ENCODE data around the gene BNC2. TPM values are rescaled to one million over a fixed set of nuclear protein-coding genes. Genes with fewer than 3 reads are reported as not detected.

BNC2 gene
- total RNA-seq, 1 donor = 2.5 TPM

DNA sequence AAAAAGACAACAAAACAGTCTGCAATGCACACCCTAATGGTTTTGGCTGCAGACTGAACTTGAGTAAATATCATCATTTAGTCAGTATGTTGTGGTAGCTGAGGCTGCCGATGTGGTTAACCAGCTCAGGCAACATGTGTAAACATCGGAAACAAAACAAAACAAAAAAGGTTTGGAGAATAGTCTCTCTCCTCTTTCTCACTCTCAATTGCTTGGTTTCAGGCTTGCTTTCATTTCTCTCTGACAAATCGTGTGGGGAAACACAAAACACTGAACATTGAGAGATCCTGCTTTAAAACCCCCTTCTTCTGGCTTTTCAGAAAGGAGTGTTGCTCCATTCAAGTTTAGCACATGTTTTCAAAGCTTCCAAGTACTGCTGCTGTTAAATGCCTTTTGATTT is 453.3 kb downstream of the BNC2 start:
- H3K27me3 ChIP-seq (ENCODE audit: insufficient read depth, low read length) = no peaks in the 10 kb centered on the region
- H3K4me1 ChIP-seq (ENCODE audit: insufficient read depth, low read length) = peaks cover 6% of the 10 kb centered on the region
- H3K4me3 ChIP-seq (ENCODE audit: low read length) = no peak overlapping the region
- H3K9me3 ChIP-seq (ENCODE audit: low read depth, low read length) = no peaks in the 10 kb centered on the region

DNA sequence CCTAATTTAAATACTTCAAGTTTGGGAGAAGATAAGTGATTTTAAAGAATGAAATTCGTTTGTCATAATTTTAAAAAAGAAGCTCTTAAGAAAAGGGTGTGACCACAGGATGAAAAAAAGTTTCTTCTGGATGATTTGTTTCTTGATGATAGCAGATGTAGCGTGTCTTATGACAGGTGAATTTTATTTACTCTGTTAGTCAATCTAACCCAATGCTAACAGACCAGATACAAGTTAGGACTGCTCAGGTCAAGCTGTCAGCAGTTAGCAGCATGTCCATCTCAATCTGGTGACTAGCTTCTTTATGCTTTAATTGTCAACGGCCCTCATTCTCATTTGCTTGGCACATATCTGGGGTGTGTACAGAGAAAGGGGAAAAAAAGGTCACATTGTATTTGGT is 456.0 kb downstream of the BNC2 start:
- Histone ChIP-seq H3K4me1 (ENCODE audit: insufficient read depth, low read length) (peaks cover 6% of the 10 kb centered on the region), H3K4me3 (ENCODE audit: low read length) (no peak overlapping the region), H3K27me3 (ENCODE audit: insufficient read depth, low read length) (no peaks in the 10 kb centered on the region), H3K9me3 (ENCODE audit: low read depth, low read length) (no peaks in the 10 kb centered on the region)

DNA sequence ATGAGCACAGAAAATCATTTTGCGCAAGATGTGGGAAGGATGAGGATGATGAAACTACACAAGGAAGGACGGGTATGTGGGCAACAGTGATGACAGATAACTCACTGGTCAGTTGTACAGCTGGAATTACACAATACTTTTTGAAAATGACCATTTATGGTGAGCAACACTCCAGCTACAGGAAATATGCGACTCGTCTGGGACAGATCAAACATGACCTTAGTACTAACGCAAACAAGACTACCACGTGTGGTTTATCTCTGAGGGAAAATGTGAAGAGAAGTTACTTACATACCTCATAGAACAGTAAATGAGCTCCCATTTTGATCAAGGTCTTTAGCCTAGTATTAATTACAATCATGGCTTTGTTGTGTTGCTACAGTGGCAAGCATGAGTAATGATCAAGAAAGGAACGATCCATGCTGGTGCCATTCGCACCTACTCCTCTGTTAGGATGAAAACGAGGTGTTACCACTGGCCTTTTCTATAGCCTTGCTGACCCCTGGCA is 456.9 kb downstream of the BNC2 start:
- no peaks in the 10 kb centered on the region for H3K27me3 ChIP-seq (ENCODE audit: insufficient read depth, low read length)
- no peak overlapping the region for H3K4me3 ChIP-seq (ENCODE audit: low read length)
- H3K4me1 ChIP-seq (ENCODE audit: insufficient read depth, low read length) = peaks cover 6% of the 10 kb centered on the region
- no peaks in the 10 kb centered on the region for H3K9me3 ChIP-seq (ENCODE audit: low read depth, low read length)

DNA sequence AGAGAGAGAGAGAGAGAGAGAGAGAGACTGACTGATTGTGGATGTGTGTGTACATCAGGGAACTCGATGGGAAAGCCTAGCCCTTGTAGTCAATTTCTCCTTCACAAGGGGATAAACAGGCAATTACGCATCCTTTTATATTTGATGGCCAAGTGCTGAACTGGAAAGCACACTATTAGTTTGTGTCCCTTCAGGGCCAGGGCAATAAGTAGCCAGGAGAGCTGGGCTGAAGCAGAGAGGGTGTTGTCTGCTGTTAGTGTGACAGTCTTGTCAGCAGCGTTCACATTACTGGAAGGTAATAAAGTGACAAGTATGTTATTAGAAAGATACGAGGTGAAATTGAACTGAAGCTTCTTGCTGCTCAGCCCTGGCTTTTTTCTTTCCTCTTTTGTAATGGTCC is 457.7 kb downstream of the BNC2 start:
- H3K27me3 ChIP-seq (ENCODE audit: insufficient read depth, low read length) = no peaks in the 10 kb centered on the region
- H3K9me3 ChIP-seq (ENCODE audit: low read depth, low read length) = no peaks in the 10 kb centered on the region
- no peak overlapping the region for H3K4me3 ChIP-seq (ENCODE audit: low read length)
- peaks cover 6% of the 10 kb centered on the region for H3K4me1 ChIP-seq (ENCODE audit: insufficient read depth, low read length)

DNA sequence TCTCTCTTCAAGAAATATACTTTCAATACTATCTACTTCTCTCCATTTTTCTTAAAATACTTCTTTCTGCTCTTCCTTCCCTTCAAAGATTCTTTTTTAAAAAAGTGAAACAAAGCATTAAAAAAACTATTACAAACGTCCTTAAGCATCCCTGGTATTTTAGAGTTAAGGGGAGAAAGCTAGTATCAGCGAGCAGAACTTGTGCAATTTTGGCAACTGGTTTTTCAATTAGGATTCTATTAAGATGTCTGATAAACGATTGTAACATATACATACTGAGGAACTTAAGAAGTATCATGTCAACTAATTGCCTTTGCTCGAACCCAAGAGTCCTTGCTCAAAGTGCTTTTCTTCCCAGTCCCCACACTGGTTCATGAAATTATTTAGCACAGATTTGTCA is 459.2 kb downstream of the BNC2 start:
- Histone ChIP-seq H3K4me3 (ENCODE audit: low read length) (no peak overlapping the region), H3K9me3 (ENCODE audit: low read depth, low read length) (no peaks in the 10 kb centered on the region), H3K4me1 (ENCODE audit: insufficient read depth, low read length) (peaks cover 6% of the 10 kb centered on the region), H3K27me3 (ENCODE audit: insufficient read depth, low read length) (no peaks in the 10 kb centered on the region)

DNA sequence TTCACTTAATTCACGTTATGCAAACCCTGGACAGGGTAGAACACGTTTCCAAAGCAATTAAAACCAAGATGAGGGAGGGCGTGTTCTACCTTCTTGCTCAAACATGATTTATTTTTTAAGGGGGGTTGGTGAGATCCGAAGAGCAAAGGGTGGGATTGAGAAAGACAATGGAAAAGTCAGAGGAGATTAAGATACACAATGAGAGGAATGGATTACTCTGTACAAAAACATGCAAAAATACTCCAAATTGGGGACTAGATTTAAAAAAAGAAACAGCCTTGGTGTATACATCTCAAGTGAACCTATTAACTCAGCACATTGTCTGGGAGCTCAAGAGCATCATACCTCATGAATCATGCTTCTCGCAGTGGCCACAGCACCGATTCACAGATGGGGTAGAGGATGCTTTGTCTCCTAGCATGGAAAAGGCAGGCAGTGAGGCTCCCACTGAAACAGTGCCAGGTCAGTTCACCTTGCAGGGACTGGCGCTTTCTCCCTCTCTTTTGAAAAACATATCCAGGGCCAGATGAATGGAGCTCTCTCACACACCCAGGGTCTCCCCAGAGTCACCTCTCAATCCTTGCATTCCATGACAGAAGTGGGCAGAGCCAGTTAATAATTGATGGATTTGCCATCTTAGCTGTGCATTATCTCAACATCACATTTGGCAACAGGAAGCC is 459.7 kb downstream of the BNC2 start:
- no peak overlapping the region for H3K4me3 ChIP-seq (ENCODE audit: low read length)
- no peaks in the 10 kb centered on the region for H3K9me3 ChIP-seq (ENCODE audit: low read depth, low read length)
- H3K4me1 ChIP-seq (ENCODE audit: insufficient read depth, low read length) = peaks cover 6% of the 10 kb centered on the region
- no peaks in the 10 kb centered on the region for H3K27me3 ChIP-seq (ENCODE audit: insufficient read depth, low read length)

DNA sequence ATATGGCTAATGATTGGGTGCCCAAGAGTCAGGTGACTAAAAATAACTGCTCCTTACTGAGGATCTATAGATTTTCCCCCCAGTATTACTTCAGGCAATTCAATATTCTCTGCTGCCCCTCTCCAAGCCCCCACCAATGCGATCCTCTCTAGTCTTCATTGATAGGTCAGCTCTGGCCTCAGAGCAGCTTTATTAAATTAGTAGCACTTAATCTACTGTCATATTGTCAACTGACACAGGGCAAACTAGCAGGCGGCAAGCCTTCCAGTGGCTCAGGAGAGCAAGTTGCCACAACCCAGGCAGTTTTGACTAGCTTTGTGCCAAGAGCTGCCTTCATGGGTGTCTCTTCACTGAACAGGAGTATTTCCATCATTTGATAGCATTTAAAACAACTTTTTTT is 462.9 kb downstream of the BNC2 start:
- H3K4me3 ChIP-seq (ENCODE audit: low read length) = no peak overlapping the region

DNA sequence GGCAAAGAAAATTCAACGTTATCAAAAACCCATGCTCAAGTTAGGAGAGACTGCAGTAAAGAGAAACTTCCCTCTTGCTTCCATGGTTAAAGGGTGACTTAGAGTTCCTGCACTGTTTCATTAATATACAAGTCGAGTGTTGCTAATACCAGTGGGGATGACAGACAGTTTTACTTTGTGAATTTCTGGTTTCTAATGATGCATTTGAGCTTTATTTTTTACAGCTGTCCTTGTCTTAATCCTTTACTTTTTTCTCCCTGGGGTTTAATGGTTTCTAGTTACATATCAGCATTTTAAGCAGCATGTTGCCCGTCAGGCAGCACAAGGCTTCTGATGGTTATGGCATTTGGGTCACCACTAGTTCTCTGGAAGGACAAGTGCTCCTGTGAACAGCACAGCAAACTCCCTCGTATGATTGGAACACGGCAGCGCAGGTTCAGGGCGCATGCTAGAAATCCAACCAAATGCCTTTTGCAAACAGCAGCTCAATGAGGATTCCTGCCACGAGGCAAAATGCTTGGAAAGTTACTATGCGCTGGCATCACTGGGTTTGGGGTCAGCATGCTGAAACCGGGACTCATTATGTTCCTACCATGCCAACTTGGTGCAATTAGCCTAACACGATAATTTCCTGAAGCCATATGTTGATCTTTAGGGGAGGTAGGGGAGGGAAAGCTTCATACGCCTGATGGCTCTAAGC is 463.8 kb downstream of the BNC2 start:
- H3K27me3 ChIP-seq (ENCODE audit: insufficient read depth, low read length) = no peaks in the 10 kb centered on the region
- H3K9me3 ChIP-seq (ENCODE audit: low read depth, low read length) = no peaks in the 10 kb centered on the region
- H3K4me1 ChIP-seq (ENCODE audit: insufficient read depth, low read length) = no peaks in the 10 kb centered on the region
- no peak overlapping the region for H3K4me3 ChIP-seq (ENCODE audit: low read length)

More for the DNA sequence above, 462.9 kb downstream of the BNC2 start:
- no peaks in the 10 kb centered on the region for H3K27me3 ChIP-seq (ENCODE audit: insufficient read depth, low read length)
- no peaks in the 10 kb centered on the region for H3K9me3 ChIP-seq (ENCODE audit: low read depth, low read length)
- H3K4me1 ChIP-seq (ENCODE audit: insufficient read depth, low read length) = no peaks in the 10 kb centered on the region

DNA sequence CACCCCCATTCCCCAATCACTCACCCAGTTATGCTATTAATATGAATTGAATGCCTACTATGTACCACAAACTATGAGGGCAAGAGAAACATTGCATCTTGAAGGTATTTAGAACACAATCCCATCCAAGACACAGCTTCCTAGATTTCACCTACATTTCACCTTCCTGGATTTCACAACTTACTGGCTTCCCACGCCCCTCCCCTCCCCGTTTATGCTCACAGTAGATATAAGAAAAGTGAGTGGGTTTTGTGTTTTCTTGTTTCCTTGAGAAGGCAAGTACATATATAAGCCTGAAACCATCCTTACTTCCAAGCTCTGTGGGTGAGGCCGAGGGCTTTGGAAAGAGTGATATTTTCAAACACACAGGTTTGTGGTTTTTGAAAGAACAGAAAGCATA is 465.0 kb downstream of the BNC2 start:
- no peak overlapping the region for H3K4me3 ChIP-seq (ENCODE audit: low read length)
- no peaks in the 10 kb centered on the region for H3K27me3 ChIP-seq (ENCODE audit: insufficient read depth, low read length)
- no peaks in the 10 kb centered on the region for H3K4me1 ChIP-seq (ENCODE audit: insufficient read depth, low read length)
- no peaks in the 10 kb centered on the region for H3K9me3 ChIP-seq (ENCODE audit: low read depth, low read length)

DNA sequence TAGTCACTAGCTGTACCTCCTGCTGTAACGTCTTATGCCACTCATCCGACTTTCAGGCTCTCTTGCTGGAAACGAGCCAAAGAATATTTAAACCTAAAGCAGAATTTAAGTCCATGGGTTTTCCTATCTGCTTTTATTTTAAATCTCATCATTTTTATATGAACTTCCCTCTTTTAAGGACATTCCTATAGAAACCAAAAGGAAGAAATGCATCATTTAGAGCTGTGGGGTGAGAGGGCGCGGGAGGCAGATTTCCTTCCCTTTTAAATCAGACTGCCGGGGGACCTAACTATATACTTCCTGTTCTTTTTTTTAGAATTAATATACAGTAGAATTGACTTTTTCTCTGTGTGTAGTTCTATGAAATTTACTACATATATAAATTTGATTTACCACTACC is 468.8 kb downstream of the BNC2 start:
- H3K4me3 ChIP-seq (ENCODE audit: low read length) = no peak overlapping the region
- no peaks in the 10 kb centered on the region for H3K4me1 ChIP-seq (ENCODE audit: insufficient read depth, low read length)
- no peaks in the 10 kb centered on the region for H3K27me3 ChIP-seq (ENCODE audit: insufficient read depth, low read length)
- H3K9me3 ChIP-seq (ENCODE audit: low read depth, low read length) = no peaks in the 10 kb centered on the region

DNA sequence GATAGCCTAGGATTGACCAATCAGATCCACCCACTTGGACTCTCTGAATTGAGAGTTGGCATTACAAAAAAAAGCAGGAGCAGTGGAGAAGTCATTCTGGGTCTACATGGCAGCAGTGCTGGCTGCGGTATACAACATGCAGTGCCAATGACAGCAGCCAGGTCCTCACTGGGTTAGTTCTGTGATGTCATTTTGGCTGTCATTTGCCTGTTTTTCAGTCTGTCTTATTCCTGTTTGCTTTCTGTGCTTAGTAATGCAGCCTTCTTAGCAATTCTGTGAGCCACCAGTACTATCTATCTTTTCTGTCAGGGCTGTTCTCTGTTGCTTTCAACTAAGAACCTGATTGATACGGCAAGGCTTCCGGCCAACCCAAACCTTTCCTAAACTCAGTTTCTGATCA is 471.8 kb downstream of the BNC2 start:
- Histone ChIP-seq H3K9me3 (ENCODE audit: low read depth, low read length) (no peaks in the 10 kb centered on the region), H3K27me3 (ENCODE audit: insufficient read depth, low read length) (no peaks in the 10 kb centered on the region), H3K4me3 (ENCODE audit: low read length) (no peak overlapping the region), H3K4me1 (ENCODE audit: insufficient read depth, low read length) (no peaks in the 10 kb centered on the region)

DNA sequence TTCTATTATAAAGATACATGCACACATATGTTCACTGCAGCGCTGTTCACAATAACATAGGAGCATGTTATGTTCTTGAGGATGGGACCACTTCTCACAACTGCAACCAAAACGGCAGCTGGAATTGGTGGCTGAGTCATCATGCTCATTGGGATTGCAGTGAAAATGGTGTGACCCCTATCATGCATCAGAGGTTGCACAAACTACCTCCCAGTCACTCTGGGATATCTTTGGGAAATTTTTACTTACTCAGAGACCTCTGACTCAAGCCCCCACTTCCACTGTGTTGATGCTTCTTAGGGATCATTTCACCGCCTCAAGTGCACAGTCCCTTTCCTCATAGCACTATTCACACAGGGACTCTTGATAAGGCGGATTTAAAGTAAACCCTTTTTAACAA is 474.1 kb downstream of the BNC2 start:
- Histone ChIP-seq H3K4me3 (ENCODE audit: low read length) (no peak overlapping the region), H3K4me1 (ENCODE audit: insufficient read depth, low read length) (no peaks in the 10 kb centered on the region), H3K9me3 (ENCODE audit: low read depth, low read length) (no peaks in the 10 kb centered on the region), H3K27me3 (ENCODE audit: insufficient read depth, low read length) (no peaks in the 10 kb centered on the region)

DNA sequence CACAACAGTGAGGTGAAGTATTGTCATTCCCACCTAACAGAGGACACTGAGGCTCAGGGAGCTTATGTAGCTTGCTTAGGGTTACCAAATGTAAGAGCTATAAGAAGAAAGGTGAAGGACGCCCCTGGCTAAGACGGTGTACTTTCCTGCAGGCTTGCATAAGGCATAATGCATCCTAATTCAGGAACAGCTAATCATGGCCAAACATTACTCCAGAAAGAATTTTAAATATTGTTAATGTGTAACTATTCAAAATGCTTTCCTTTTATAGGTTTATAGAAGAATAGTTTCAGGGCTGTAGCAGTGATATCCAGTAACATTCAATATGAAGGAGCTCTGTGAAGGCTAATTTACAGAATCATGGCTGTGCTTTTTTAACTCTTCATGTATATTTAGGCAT is 479.1 kb downstream of the BNC2 start:
- Histone ChIP-seq H3K27me3 (ENCODE audit: insufficient read depth, low read length) (no peaks in the 10 kb centered on the region), H3K4me1 (ENCODE audit: insufficient read depth, low read length) (no peaks in the 10 kb centered on the region), H3K4me3 (ENCODE audit: low read length) (no peak overlapping the region), H3K9me3 (ENCODE audit: low read depth, low read length) (no peaks in the 10 kb centered on the region)

DNA sequence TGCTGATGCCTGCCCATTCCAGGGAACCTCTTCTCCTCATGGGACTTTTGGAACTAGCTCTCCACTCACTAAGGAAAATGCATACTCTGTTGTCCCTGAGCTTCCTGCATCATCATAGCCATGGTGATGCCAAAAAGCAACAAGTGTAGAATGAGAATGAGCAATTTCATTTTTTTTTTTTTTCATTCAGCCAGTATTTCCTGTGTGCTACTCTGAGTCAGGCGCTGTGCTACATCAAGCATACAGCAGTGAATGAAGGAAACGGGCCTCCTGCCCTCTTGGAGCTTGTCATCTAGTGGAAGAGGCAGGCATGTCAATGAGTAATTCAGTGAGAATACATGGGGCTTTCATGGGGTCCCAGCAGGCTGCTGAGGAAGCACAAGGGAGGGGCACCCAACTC is 483.1 kb downstream of the BNC2 start:
- Histone ChIP-seq H3K27me3 (ENCODE audit: insufficient read depth, low read length) (no peaks in the 10 kb centered on the region), H3K4me3 (ENCODE audit: low read length) (no peak overlapping the region), H3K4me1 (ENCODE audit: insufficient read depth, low read length) (no peaks in the 10 kb centered on the region), H3K9me3 (ENCODE audit: low read depth, low read length) (no peaks in the 10 kb centered on the region)

DNA sequence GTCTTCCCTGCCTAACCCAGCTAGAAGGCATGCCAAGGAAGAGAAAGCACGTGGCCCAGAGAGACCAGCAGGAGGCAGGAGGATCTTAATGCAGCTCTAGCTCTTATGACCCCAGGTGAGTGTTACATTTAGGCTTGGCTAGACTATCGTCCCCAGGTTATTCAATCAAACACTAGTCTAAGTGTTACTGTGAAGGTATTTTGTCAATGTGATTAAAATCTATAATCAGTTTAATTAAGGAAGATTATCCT is 483.7 kb downstream of the BNC2 start:
- H3K27me3 ChIP-seq (ENCODE audit: insufficient read depth, low read length) = no peaks in the 10 kb centered on the region
- H3K4me1 ChIP-seq (ENCODE audit: insufficient read depth, low read length) = no peaks in the 10 kb centered on the region
- no peaks in the 10 kb centered on the region for H3K9me3 ChIP-seq (ENCODE audit: low read depth, low read length)
- no peak overlapping the region for H3K4me3 ChIP-seq (ENCODE audit: low read length)

Data from mononuclear cell (primary cell).